SK-N-SH (cell line): Measurements from ENCODE around the gene IGSF23. TPM values are rescaled to one million over a fixed set of nuclear protein-coding genes. Genes with fewer than 3 reads are reported as not detected.

ENCODE experiments used
- CTCF ChIA-PET: fragments of 300-600, 350-600 bp; formaldehyde crosslinking; extraction: SDS; loops from one replicate; lab custom pipeline; 2021; lab: Yijun Ruan, JAX
- POLR2A ChIA-PET: fragments of 350-600 bp; sonication (Branson Sonifier 250); formaldehyde crosslinking; extraction: SDS; loops from one replicate; lab custom pipeline; 2020; ENCODE audit warnings: antibody characterized with exemption, inconsistent platforms; lab: Yijun Ruan, JAX
- DNase-seq: peaks from one replicate; pipeline ENCODE4 v3.0.0; 2012
- H2AFZ ChIP-seq: fragments of 200-600 bp; sonication (generic); 2 replicates; pipeline ENCODE4 v1.8.1; 2016; ENCODE audit warnings: antibody characterized with exemption, mild to moderate bottlenecking, low read depth
- H3F3A ChIP-seq: fragments of 200-600 bp; sonication (generic); replicated peaks from 2 replicates; pipeline ENCODE3; 2016; ENCODE audit warnings: antibody characterized with exemption, mild to moderate bottlenecking; ENCODE audit not compliant: insufficient read depth
- H3K27ac ChIP-seq, 2 experiments: fragments of 200-500 bp in 1 of 2; fragments of 200-600 bp in 1 of 2; sonication (Bioruptor generic) in 1 of 2; sonication (generic), shearing (Covaris generic) in 1 of 2; 2 replicates each; pipeline versions ENCODE4 v1.5.1 to v1.6.1; 2014 to 2016; ENCODE audit warnings: low read depth in 2 of 2, inconsistent platforms in 1 of 2, low read length in 1 of 2, mild to moderate bottlenecking in 1 of 2, mixed read lengths in 1 of 2
- H3K27me3 ChIP-seq: fragments of 200-600 bp; sonication (generic), shearing (Covaris generic); 2 replicates; pipeline ENCODE4 v1.6.1; 2016; ENCODE audit warnings: mixed run types; ENCODE audit not compliant: insufficient read depth
- H3K36me3 ChIP-seq, 2 experiments: fragments of 200-500 bp in 1 of 2; fragments of 200-600 bp in 1 of 2; sonication (Bioruptor generic) in 1 of 2; sonication (generic) in 1 of 2; replicated peaks in 1 of 2; 2 replicates each; pipeline versions ENCODE3 to v1.5.1; 2014 to 2016; ENCODE audit warnings: low read length in 1 of 2, mild to moderate bottlenecking in 1 of 2; ENCODE audit not compliant: insufficient read depth in 2 of 2, control insufficient read depth in 1 of 2
- H3K4me1 ChIP-seq, 2 experiments: fragments of 200-500 bp in 1 of 2; fragments of 200-600 bp in 1 of 2; sonication (Bioruptor generic) in 1 of 2; sonication (generic), shearing (Covaris generic) in 1 of 2; 2 replicates each; pipeline versions ENCODE4 v1.5.1 to v1.6.1; 2014 to 2016; ENCODE audit warnings: low read depth in 1 of 2, low read length in 1 of 2, mixed run types in 1 of 2; ENCODE audit not compliant: insufficient read depth in 2 of 2, control insufficient read depth in 1 of 2
- H3K4me2 ChIP-seq: fragments of 200-600 bp; sonication (generic), shearing (Covaris generic); 2 replicates; pipeline ENCODE4 v1.6.1; 2017; ENCODE audit warnings: mixed run types
- H3K4me3 ChIP-seq, 2 experiments: fragments of 200-500 bp in 1 of 2; fragments of 200-600 bp in 1 of 2; sonication (Bioruptor generic) in 1 of 2; sonication (generic), shearing (Covaris generic) in 1 of 2; 2 replicates each; pipeline versions ENCODE4 v1.5.1 to v1.8.1; 2014 to 2016; ENCODE audit warnings: low read depth in 2 of 2, inconsistent platforms in 1 of 2, low read length in 1 of 2, mild to moderate bottlenecking in 1 of 2, mixed read lengths in 1 of 2, moderate library complexity in 1 of 2
- H3K79me2 ChIP-seq: fragments of 200-600 bp; sonication (generic); 2 replicates; pipeline ENCODE4 v1.8.1; 2017; ENCODE audit warnings: mild to moderate bottlenecking; ENCODE audit not compliant: insufficient read depth
- H3K9ac ChIP-seq: fragments of 200-600 bp; sonication (generic); 2 replicates; pipeline ENCODE4 v1.6.1; 2017; ENCODE audit warnings: mixed run types
- H3K9me2 ChIP-seq: fragments of 200-600 bp; sonication (generic); 2 replicates; pipeline ENCODE4 v1.6.1; 2017; ENCODE audit warnings: mixed run types
- H3K9me3 ChIP-seq: fragments of 200-600 bp; sonication (generic); 2 replicates; pipeline ENCODE4 v1.6.1; 2017; ENCODE audit warnings: mixed run types, mild to moderate bottlenecking, moderate library complexity
- H4K20me1 ChIP-seq: fragments of 200-600 bp; sonication (generic); 2 replicates; pipeline ENCODE4 v1.6.1; 2017; ENCODE audit warnings: mild to moderate bottlenecking, mixed run types; ENCODE audit not compliant: insufficient read depth
- FOSL2 ChIP-seq: IDR thresholded peaks from 2 replicates; pipeline ENCODE4 v1.4.0; 2012; ENCODE audit warnings: low read depth, mild to moderate bottlenecking, moderate library complexity, borderline replicate concordance
- FOXM1 ChIP-seq: IDR thresholded peaks from 2 replicates; pipeline ENCODE4 v1.4.0; 2012; ENCODE audit warnings: low read depth, mild to moderate bottlenecking
- IRF3 ChIP-seq: fragments of 150-350 bp; IDR thresholded peaks from 2 replicates; pipeline ENCODE4 v1.6.1; 2016; ENCODE audit warnings: mild to moderate bottlenecking, low read depth, low read length
- MAX ChIP-seq: IDR thresholded peaks from 2 replicates; pipeline ENCODE4 v1.4.0; 2012; ENCODE audit warnings: low read depth
- MEF2A ChIP-seq: IDR thresholded peaks from 2 replicates; pipeline ENCODE4 v1.4.0; 2012; ENCODE audit warnings: low read depth, borderline replicate concordance
- NFIC ChIP-seq: IDR thresholded peaks from 2 replicates; pipeline ENCODE4 v1.4.0; 2012; ENCODE audit warnings: borderline replicate concordance
- REST ChIP-seq: IDR thresholded peaks from 2 replicates; pipeline ENCODE4 v1.6.1; 2012; ENCODE audit warnings: mild to moderate bottlenecking, low read depth, low read length, moderate library complexity
- SIN3A ChIP-seq: IDR thresholded peaks from 2 replicates; pipeline ENCODE4 v1.6.1; 2012; ENCODE audit warnings: low read depth, mild to moderate bottlenecking, low read length, moderate library complexity, borderline replicate concordance
- TAF1 ChIP-seq: IDR thresholded peaks from 2 replicates; pipeline ENCODE4 v1.6.1; 2012; ENCODE audit warnings: low read depth, mild to moderate bottlenecking, low read length, moderate library complexity, borderline replicate concordance
- TEAD4 ChIP-seq: IDR thresholded peaks from 2 replicates; pipeline ENCODE4 v1.4.0; 2012; ENCODE audit warnings: mild to moderate bottlenecking, borderline replicate concordance; ENCODE audit not compliant: insufficient read depth
- USF1 ChIP-seq: IDR thresholded peaks from 2 replicates; pipeline ENCODE4 v1.4.0; 2012; ENCODE audit warnings: low read depth, borderline replicate concordance
- WGBS: methylation state at CpG from one replicate; pipeline ENCODE4 v1.1.6; 2017; ENCODE audit warnings: low lambda C conversion rate; 5-methylcytosine and 5-hydroxymethylcytosine counted together
- polyA plus RNA-seq, 3 experiments: library from polyadenylated mRNA; depleted of rRNA; stranded (reverse); fragments of >200 nt; gene quantifications; 2 replicates each; pipeline ENCODE4 v1.2.3, GENCODE V29; 2012
- TF ChIP-seq, protein P1 (sequence below): IDR thresholded peaks from 2 replicates; pipeline ENCODE4 v1.4.0; 2012; ENCODE audit warnings: low read depth, borderline replicate concordance

Gene IGSF23
- polyA plus RNA-seq, 1 of the 3 experiments (the other 2 are of a cell fraction): 0.08 TPM

GRCh38 chr19:44636439-44637389 lies 23.4 kb downstream of the IGSF23 start:
- Histone ChIP-seq H3F3A (peaks cover 6% of the 10 kb centered on the region), H3K9me3 (no peaks in the 10 kb centered on the region), H3K27ac (no peak overlapping the region), H3K4me3 (no peak overlapping the region), H3K79me2 (no peaks in the 10 kb centered on the region), H4K20me1 (no peaks in the 10 kb centered on the region), H3K4me1 (peaks cover 0 to 8% of the 10 kb centered on the region in 2 experiments; a peak in 2 of 4 replicates), H2AFZ (no peak overlapping the region), H3K27me3 (no peaks in the 10 kb centered on the region), H3K36me3 (peaks cover 0 to under 1% of the 10 kb centered on the region in 2 experiments), H3K9me2 (no peaks in the 10 kb centered on the region), H3K4me2 (no peak overlapping the region), H3K9ac (no peak overlapping the region)
- 60% methylated on average over 10 of the region's 11 CpGs for WGBS
- no peak for TF ChIP-seq SIN3A
- no peak for TF ChIP-seq MEF2A
- no peak for TF ChIP-seq REST
- POLR2A ChIA-PET: interaction anchor here (0.6 kb wide), 1 partner anchor 361 kb away, joined by 3 read pairs; no protein-coding TSS in a partner anchor
- no peak for DNase-seq
- CTCF ChIA-PET: interaction anchor here (1.3 to 2.4 kb wide), 3 partner anchors 15 to 65 kb away, joined by 3 to 13 read pairs (median 7); no protein-coding TSS in a partner anchor

DNA sequence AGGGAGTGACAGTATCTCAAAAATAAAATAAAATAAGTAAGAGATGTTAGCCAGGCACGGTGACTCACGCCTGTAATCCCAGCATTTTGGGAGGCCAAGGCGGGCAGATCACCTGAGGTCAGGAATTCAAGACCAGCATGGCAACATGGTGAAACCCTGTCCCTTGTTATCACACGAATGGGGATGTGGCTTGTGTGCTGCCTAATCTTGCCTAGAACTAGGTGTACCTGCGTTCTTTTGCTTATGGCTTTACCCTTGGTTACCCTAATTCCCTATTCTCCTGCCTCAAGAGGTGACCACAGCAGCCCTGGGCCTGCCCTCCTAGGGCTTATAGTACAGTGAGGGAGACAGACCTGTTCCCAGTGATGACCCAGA lies 24.0 kb downstream of the IGSF23 start:
- TF ChIP-seq, protein P1, sequence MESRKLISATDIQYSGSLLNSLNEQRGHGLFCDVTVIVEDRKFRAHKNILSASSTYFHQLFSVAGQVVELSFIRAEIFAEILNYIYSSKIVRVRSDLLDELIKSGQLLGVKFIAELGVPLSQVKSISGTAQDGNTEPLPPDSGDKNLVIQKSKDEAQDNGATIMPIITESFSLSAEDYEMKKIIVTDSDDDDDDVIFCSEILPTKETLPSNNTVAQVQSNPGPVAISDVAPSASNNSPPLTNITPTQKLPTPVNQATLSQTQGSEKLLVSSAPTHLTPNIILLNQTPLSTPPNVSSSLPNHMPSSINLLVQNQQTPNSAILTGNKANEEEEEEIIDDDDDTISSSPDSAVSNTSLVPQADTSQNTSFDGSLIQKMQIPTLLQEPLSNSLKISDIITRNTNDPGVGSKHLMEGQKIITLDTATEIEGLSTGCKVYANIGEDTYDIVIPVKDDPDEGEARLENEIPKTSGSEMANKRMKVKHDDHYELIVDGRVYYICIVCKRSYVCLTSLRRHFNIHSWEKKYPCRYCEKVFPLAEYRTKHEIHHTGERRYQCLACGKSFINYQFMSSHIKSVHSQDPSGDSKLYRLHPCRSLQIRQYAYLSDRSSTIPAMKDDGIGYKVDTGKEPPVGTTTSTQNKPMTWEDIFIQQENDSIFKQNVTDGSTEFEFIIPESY: no peak
- TF ChIP-seq TAF1 (no peak), IRF3 (no peak), USF1 (no peak), FOSL2 (no peak), TEAD4 (no peak), FOXM1 (no peak), MAX (no peak), NFIC (no peak)
- TF ChIP-seq, all 33 proteins: peak for 0
- H3K4me2 ChIP-seq: no peak overlapping the region
- CTCF ChIA-PET: interaction anchor here (0.6 to 1.9 kb wide), 3 partner anchors 19 to 209 kb away, joined by 3 to 7 read pairs (median 3); partner anchors contain the start of gene NECTIN2

More for the DNA sequence above, 24.0 kb downstream of the IGSF23 start:
- no peaks in the 10 kb centered on the region for H3K36me3 ChIP-seq
- H3K27ac ChIP-seq: no peak overlapping the region
- H3F3A ChIP-seq: peaks cover 6% of the 10 kb centered on the region
- H3K9me3 ChIP-seq: no peaks in the 10 kb centered on the region
- POLR2A ChIA-PET: no interaction called here
- H3K27me3 ChIP-seq: no peaks in the 10 kb centered on the region
- H3K4me3 ChIP-seq: no peak overlapping the region
- H3K9ac ChIP-seq: no peak overlapping the region
- no peaks in the 10 kb centered on the region for H3K79me2 ChIP-seq
- H3K9me2 ChIP-seq: no peaks in the 10 kb centered on the region
- peaks cover 0 to 8% of the 10 kb centered on the region in 2 experiments; a peak in 2 of 4 replicates for H3K4me1 ChIP-seq
- no peaks in the 10 kb centered on the region for H4K20me1 ChIP-seq
- no peak overlapping the region for H2AFZ ChIP-seq
- DNase-seq: no peak
- WGBS: 91% methylated on average over 5 of the region's 5 CpGs
